Fibroblast of lung (primary cell): Measurements from ENCODE around the gene KCNIP4. TPM values are rescaled to one million over a fixed set of nuclear protein-coding genes. Genes with fewer than 3 reads are reported as not detected.

Experiments
- DNase-seq, 2 donors: peaks; one replicate each; pipeline versions ENCODE4 v3.0.0 to v3.0.0-alpha.2; 2010; ENCODE audit warnings: low read depth in 2 of 2
- H2AFZ ChIP-seq: 2 replicates; pipeline ENCODE4 v1.5.1; 2012; ENCODE audit warnings: low read length, control low read depth, inconsistent platforms
- H3K27ac ChIP-seq: 2 replicates; pipeline ENCODE4 v1.5.1; 2011; ENCODE audit warnings: low read length, control low read depth; ENCODE audit not compliant: insufficient read depth
- H3K27me3 ChIP-seq: 2 replicates; pipeline ENCODE4 v1.5.1; 2011; ENCODE audit warnings: mild to moderate bottlenecking, low read length; ENCODE audit not compliant: control insufficient read depth, insufficient read depth
- H3K36me3 ChIP-seq: 2 replicates; pipeline ENCODE4 v1.5.1; 2011; ENCODE audit warnings: low read length; ENCODE audit not compliant: control insufficient read depth, insufficient read depth
- H3K4me1 ChIP-seq: 2 replicates; pipeline ENCODE4 v1.5.1; 2011; ENCODE audit warnings: low read length; ENCODE audit not compliant: control insufficient read depth, insufficient read depth; ENCODE audit errors: extremely low read depth
- H3K4me2 ChIP-seq: 2 replicates; pipeline ENCODE4 v1.5.1; 2011; ENCODE audit warnings: low read length, control low read depth; ENCODE audit not compliant: insufficient read depth; ENCODE audit errors: extremely low read depth
- H3K4me3 ChIP-seq, 4 experiments: fragments of 200-600 bp in 1 of 4; sonication (generic) in 1 of 4; replicated peaks in 1 of 4; 2 replicates each; pipeline ENCODE4 v1.5.1; 2011 to 2016; ENCODE audit warnings: low read length in 4 of 4, low read depth in 3 of 4, mild to moderate bottlenecking in 3 of 4, control low read depth in 2 of 4, inconsistent platforms in 1 of 4, mixed read lengths in 1 of 4; ENCODE audit not compliant: insufficient read depth in 1 of 4; ENCODE audit errors: control extremely low read depth in 1 of 4
- H3K79me2 ChIP-seq: 2 replicates; pipeline ENCODE4 v1.5.1; 2012; ENCODE audit warnings: mild to moderate bottlenecking, low read length, inconsistent platforms; ENCODE audit not compliant: control insufficient read depth, insufficient read depth
- H3K9ac ChIP-seq: 2 replicates; pipeline ENCODE4 v1.5.1; 2011; ENCODE audit warnings: mild to moderate bottlenecking, low read length, control low read depth; ENCODE audit not compliant: insufficient read depth
- H3K9me3 ChIP-seq: 2 replicates; pipeline ENCODE4 v1.5.1; 2012; ENCODE audit warnings: low read depth, low read length; ENCODE audit not compliant: control insufficient read depth, insufficient read depth
- H4K20me1 ChIP-seq: 2 replicates; pipeline ENCODE4 v1.5.1; 2011; ENCODE audit warnings: low read length; ENCODE audit not compliant: control insufficient read depth, insufficient read depth; ENCODE audit errors: extremely low read depth
- EZH2 ChIP-seq: IDR thresholded peaks from 2 replicates; pipeline ENCODE4 v1.5.1; 2012; ENCODE audit warnings: low read length, control low read depth, mild to moderate bottlenecking; ENCODE audit errors: missing control alignments
- polyA plus RNA-seq, 2 donors: library from polyadenylated mRNA; depleted of rRNA in 1 of 2; stranded (reverse) in 1 of 2; unstranded in 1 of 2; fragments of >200 nt; gene quantifications; 2 replicates each; pipeline ENCODE4 v1.2.1, GENCODE V29; 2011 to 2012; ENCODE audit warnings: missing spikeins in 1 of 2
- total RNA-seq: library from RNA; depleted of rRNA; stranded (reverse); fragments of >200 nt; gene quantifications from 2 replicates; pipeline ENCODE4 v1.2.1, GENCODE V29; 2014
- TF ChIP-seq, protein P1 (sequence below), 2 donors: IDR thresholded peaks in 1 of 2; conservative IDR thresholded peaks in 1 of 2; 1 replicate in 1 of 2; 2 replicates in 1 of 2; pipeline ENCODE4 v1.5.1; 2011 to 2012; ENCODE audit warnings: low read length in 2 of 2, control low read depth in 1 of 2, inconsistent platforms in 1 of 2, low read depth in 1 of 2, mild to moderate bottlenecking in 1 of 2

KCNIP4 gene
- total and polyA plus RNA-seq, 2 donors (not counting 1 experiment from before 2014, with no cell fraction given): not detected

- no peaks in the 10 kb centered on the region for H3K79me2 ChIP-seq
- H3K36me3 ChIP-seq: no peaks in the 10 kb centered on the region
- TF ChIP-seq EZH2: no peak
- TF ChIP-seq, protein P1, sequence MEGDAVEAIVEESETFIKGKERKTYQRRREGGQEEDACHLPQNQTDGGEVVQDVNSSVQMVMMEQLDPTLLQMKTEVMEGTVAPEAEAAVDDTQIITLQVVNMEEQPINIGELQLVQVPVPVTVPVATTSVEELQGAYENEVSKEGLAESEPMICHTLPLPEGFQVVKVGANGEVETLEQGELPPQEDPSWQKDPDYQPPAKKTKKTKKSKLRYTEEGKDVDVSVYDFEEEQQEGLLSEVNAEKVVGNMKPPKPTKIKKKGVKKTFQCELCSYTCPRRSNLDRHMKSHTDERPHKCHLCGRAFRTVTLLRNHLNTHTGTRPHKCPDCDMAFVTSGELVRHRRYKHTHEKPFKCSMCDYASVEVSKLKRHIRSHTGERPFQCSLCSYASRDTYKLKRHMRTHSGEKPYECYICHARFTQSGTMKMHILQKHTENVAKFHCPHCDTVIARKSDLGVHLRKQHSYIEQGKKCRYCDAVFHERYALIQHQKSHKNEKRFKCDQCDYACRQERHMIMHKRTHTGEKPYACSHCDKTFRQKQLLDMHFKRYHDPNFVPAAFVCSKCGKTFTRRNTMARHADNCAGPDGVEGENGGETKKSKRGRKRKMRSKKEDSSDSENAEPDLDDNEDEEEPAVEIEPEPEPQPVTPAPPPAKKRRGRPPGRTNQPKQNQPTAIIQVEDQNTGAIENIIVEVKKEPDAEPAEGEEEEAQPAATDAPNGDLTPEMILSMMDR (conservative IDR thresholded peaks at IDR 0.05 in 1 of 2, IDR thresholded peaks at IDR 0.05 in 1 of 2; ENCODE audit: low read depth in 1 of 2, low read length in 2 of 2): no peak
Observed at GRCh38 chr4:21517126-21517859, 431.3 kb downstream of the KCNIP4 start.

DNA sequence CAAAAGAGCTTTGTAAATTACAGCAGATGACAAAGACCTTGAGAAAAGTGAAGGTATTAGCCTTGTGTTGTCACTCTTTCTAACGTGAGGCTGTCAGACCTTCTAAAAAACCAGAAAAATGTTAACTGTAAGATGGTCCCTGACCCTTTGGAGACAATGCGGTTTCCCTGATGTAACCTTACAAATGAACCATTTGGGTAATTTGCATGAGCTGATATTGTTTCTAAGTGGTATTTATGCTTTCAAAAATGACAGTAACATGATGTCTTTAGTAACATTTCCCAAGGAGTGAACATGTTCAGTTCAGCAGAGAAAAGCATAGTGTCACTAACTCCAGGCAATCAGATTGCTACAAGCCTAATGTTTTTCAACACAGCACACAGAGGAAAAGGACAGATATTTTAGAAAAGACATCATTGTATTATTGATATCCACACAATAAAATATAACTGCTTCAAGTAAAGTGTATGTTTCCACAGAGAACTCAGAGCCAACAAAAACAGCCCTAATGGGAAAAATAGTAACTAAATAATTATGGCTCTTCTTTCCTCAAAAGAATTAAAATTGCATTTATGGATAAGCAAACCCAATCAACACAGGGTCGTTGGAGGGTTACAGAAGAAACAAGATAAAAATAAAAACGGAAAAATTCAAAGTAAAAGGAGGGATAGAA, 434.4 kb downstream of the KCNIP4 start:
- Histone ChIP-seq H4K20me1 (no peaks in the 10 kb centered on the region), H3K9me3 (no peaks in the 10 kb centered on the region), H3K4me1 (no peaks in the 10 kb centered on the region), H3K4me2 (no peak overlapping the region), H3K9ac (no peak overlapping the region), H3K79me2 (no peaks in the 10 kb centered on the region), H3K27ac (no peak overlapping the region), H3K4me3 (no peak overlapping the region), H3K27me3 (no peaks in the 10 kb centered on the region), H3K36me3 (no peaks in the 10 kb centered on the region), H2AFZ (no peak overlapping the region)
- TF ChIP-seq, protein P1 (conservative IDR thresholded peaks at IDR 0.05 in 1 of 2, IDR thresholded peaks at IDR 0.05 in 1 of 2; ENCODE audit: low read depth in 1 of 2, low read length in 2 of 2): no peak
- TF ChIP-seq EZH2: no peak
- no peak for DNase-seq

More at GRCh38 chr4:21517126-21517859, 431.3 kb downstream of the KCNIP4 start:
- Histone ChIP-seq H3K27me3 (no peaks in the 10 kb centered on the region), H2AFZ (no peak overlapping the region), H4K20me1 (no peaks in the 10 kb centered on the region), H3K4me2 (no peak overlapping the region), H3K4me1 (no peaks in the 10 kb centered on the region), H3K27ac (no peak overlapping the region), H3K9me3 (no peaks in the 10 kb centered on the region), H3K4me3 (no peak overlapping the region), H3K9ac (no peak overlapping the region)
- DNase-seq: no peak

- DNase-seq: peak; percentile 29 to 69
- no peaks in the 10 kb centered on the region for H3K79me2 ChIP-seq
- no peaks in the 10 kb centered on the region for H3K9me3 ChIP-seq
- H3K27me3 ChIP-seq: no peaks in the 10 kb centered on the region
- H3K4me1 ChIP-seq: no peaks in the 10 kb centered on the region
- no peak overlapping the region for H3K9ac ChIP-seq
- no peak overlapping the region for H3K4me3 ChIP-seq
- no peak overlapping the region for H2AFZ ChIP-seq
- H4K20me1 ChIP-seq: no peaks in the 10 kb centered on the region
- H3K4me2 ChIP-seq: no peak overlapping the region
- no peak for TF ChIP-seq EZH2
- TF ChIP-seq, protein P1 (conservative IDR thresholded peaks at IDR 0.05 in 1 of 2, IDR thresholded peaks at IDR 0.05 in 1 of 2; ENCODE audit: low read depth in 1 of 2, low read length in 2 of 2): peak in 1 of 2 donors; percentile 41
- no peaks in the 10 kb centered on the region for H3K36me3 ChIP-seq
- H3K27ac ChIP-seq: no peak overlapping the region
Observed at GRCh38 chr4:21512353-21512752, 436.2 kb downstream of the KCNIP4 start.
